ENCODE data around the gene TXN2. TPM values are rescaled to one million over a fixed set of nuclear protein-coding genes. Genes with fewer than 3 reads are reported as not detected.

TXN2 gene
- total RNA-seq, 1 donor = 17.4 TPM

DNA sequence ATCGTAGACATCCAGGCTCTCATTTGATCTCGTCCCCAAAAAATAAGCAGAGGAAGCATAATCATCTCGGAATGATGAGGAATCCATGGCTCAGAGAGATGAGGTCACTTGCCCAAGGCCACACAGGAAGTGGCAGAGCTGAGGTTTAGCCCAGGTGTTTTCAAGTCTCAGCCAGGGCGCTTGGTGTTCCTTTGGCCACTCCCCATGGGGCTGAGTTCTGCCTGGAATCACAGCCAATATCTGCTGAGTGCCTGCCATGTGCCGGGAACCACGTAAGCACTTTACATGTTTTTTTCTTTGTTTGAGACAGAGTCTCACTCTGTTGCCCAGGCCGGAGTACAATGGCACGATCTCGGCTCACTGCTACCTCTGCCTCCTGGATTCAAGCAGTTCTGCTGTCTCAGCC is 64.2 kb downstream of the TXN2 start:
- H3K79me2 ChIP-seq (ENCODE audit: insufficient read depth, low read length) = no peaks in the 10 kb centered on the region
- H3K27ac ChIP-seq (ENCODE audit: low read depth, low read length) = no peak overlapping the region
- H3K36me3 ChIP-seq (ENCODE audit: insufficient read depth, low read length) = no peaks in the 10 kb centered on the region
- H3K9me3 ChIP-seq (ENCODE audit: low read depth, low read length) = no peaks in the 10 kb centered on the region
- no peaks in the 10 kb centered on the region for H4K20me1 ChIP-seq (ENCODE audit: insufficient read depth, low read length)
- H3K27me3 ChIP-seq (ENCODE audit: insufficient read depth, low read length) = no peaks in the 10 kb centered on the region
- H3K4me2 ChIP-seq (ENCODE audit: insufficient read depth, low read length) = no peak overlapping the region
- peak overlapping the region; percentile 76 for H2AFZ ChIP-seq (ENCODE audit: low read length)
- H3K4me1 ChIP-seq (ENCODE audit: insufficient read depth, low read length) = peaks cover 16% of the 10 kb centered on the region
- H3K4me3 ChIP-seq (ENCODE audit: insufficient read depth, low read length) = no peak overlapping the region
- DNase-seq (ENCODE audit: insufficient read length, low spot score, missing footprints) = peak; percentile 52
- TF ChIP-seq, protein P1, sequence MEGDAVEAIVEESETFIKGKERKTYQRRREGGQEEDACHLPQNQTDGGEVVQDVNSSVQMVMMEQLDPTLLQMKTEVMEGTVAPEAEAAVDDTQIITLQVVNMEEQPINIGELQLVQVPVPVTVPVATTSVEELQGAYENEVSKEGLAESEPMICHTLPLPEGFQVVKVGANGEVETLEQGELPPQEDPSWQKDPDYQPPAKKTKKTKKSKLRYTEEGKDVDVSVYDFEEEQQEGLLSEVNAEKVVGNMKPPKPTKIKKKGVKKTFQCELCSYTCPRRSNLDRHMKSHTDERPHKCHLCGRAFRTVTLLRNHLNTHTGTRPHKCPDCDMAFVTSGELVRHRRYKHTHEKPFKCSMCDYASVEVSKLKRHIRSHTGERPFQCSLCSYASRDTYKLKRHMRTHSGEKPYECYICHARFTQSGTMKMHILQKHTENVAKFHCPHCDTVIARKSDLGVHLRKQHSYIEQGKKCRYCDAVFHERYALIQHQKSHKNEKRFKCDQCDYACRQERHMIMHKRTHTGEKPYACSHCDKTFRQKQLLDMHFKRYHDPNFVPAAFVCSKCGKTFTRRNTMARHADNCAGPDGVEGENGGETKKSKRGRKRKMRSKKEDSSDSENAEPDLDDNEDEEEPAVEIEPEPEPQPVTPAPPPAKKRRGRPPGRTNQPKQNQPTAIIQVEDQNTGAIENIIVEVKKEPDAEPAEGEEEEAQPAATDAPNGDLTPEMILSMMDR (IDR thresholded peaks at IDR 0.05; ENCODE audit: extremely low read depth, low read depth, low read length) = no peak

Small RNAs within 50 kb of the gene (small RNA-seq; reads per million reads assigned to genes)
- gene RF00019 = not detected

Other genes starting within 250 kb of the TXN2 start
- 50.7 and 56.1 TPM in 2 replicates for gene APOL2, start 242.1 kb downstream of the TXN2 start, total RNA-seq
- 34.8 and 38.7 TPM in 2 replicates for gene APOL1, start 228.5 kb downstream of the TXN2 start, total RNA-seq
- 796 and 964 TPM in 2 replicates for gene MYH9, start 93.7 kb downstream of the TXN2 start, total RNA-seq
- gene FOXRED2, start 25.4 kb upstream of the TXN2 start, total RNA-seq = 15.9 and 16.3 TPM in 2 replicates
- gene EIF3D, start 47.5 kb upstream of the TXN2 start, total RNA-seq = 393 and 412 TPM in 2 replicates
- gene CACNG2, start 222.1 kb upstream of the TXN2 start, total RNA-seq = not detected in 2 replicates

All from osteoblast (primary cell).